Measurements from ENCODE around the gene LCE5A.
"Not testable (repeated sequence)": the region's sequence is repeated elsewhere in the genome, so short reads cannot be mapped to it uniquely, and the experiment has no call there.

LCE5A gene

DNA sequence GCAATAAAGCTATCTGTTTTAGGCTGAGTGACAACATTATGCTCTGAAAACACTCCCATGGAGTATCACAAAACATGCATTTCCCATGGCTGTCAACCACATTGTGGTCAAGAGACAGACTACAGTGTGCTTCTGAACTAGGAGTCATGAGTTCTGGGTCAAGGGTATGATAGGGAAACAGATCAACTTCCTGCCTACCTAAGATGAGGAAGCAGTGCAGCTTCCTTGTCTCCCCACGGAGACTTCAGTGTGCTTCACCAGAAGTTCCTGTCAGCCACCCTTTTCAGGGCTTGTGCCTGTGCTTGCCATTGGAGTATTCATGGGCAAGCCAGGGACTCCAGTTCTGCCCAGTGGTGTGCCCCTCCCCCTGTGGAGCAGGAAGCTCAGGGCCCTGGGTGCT lies 36.1 kb downstream of the LCE5A start:
- TF ChIP-seq, protein P1, sequence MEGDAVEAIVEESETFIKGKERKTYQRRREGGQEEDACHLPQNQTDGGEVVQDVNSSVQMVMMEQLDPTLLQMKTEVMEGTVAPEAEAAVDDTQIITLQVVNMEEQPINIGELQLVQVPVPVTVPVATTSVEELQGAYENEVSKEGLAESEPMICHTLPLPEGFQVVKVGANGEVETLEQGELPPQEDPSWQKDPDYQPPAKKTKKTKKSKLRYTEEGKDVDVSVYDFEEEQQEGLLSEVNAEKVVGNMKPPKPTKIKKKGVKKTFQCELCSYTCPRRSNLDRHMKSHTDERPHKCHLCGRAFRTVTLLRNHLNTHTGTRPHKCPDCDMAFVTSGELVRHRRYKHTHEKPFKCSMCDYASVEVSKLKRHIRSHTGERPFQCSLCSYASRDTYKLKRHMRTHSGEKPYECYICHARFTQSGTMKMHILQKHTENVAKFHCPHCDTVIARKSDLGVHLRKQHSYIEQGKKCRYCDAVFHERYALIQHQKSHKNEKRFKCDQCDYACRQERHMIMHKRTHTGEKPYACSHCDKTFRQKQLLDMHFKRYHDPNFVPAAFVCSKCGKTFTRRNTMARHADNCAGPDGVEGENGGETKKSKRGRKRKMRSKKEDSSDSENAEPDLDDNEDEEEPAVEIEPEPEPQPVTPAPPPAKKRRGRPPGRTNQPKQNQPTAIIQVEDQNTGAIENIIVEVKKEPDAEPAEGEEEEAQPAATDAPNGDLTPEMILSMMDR (IDR thresholded peaks at IDR 0.05; ENCODE audit: extremely low read depth, insufficient read depth, missing control alignments): no peak
- DNase-seq (ENCODE audit: low spot score): no peak
- in situ Hi-C loops (cut with MboI; ENCODE audit: low pct_unique_long_range_greater_than_20kb, low sequenced_read_pairs, unreplicated experiment): no loop called here

DNA sequence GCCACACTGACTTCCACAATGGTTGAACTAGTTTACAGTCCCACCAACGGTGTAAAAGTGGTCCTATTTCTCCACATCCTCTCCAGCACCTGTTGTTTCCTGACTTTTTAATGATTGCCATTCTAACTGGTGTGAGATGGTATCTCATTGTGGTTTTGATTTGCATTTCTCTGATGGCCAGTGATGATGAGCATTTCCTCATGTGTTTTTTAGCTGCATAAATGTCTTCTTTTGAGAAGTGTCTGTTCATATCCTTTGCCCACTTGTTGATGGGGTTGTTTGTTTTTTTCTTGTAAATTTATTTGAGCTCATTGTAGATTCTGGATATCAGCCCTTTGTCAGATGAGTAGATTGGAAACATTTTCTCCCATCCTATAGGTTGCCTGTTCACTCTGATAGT lies 37.8 kb downstream of the LCE5A start:
- in situ Hi-C loops (cut with MboI; ENCODE audit: low pct_unique_long_range_greater_than_20kb, low sequenced_read_pairs, unreplicated experiment); DNase-seq (ENCODE audit: low spot score): not testable (repeated sequence)
